Measurements from ENCODE around the gene KRT80. TPM values are rescaled to one million over a fixed set of nuclear protein-coding genes. Genes with fewer than 3 reads are reported as not detected.

Gene KRT80
- total RNA-seq, 1 donor from 2014 or later: 0.07 TPM

GRCh38 chr12:52238207-52238840, 46.5 kb upstream of the KRT80 start:
- H3K27ac Mint-ChIP-seq: no peak overlapping the region
- H3K9me3 Mint-ChIP-seq (ENCODE audit: low read depth): no peaks in the 10 kb centered on the region
- no peak for DNase-seq (ENCODE audit: low spot score, unreplicated experiment)
- H3K36me3 Mint-ChIP-seq (ENCODE audit: insufficient read depth): no peaks in the 10 kb centered on the region
- TF ChIP-seq CTCF (IDR thresholded peaks at IDR 0.05; ENCODE audit: unreplicated experiment): no peak
- peaks cover 18% of the 10 kb centered on the region for H3K27me3 Mint-ChIP-seq
- peaks cover 24% of the 10 kb centered on the region for H3K4me1 Mint-ChIP-seq (ENCODE audit: low read depth)
- H3K4me3 Mint-ChIP-seq (ENCODE audit: low read depth): no peak overlapping the region

GRCh38 chr12:52236386-52237050, 44.7 kb upstream of the KRT80 start:
- Mint-ChIP-seq H3K9me3 (ENCODE audit: low read depth) (no peaks in the 10 kb centered on the region), H3K4me1 (ENCODE audit: low read depth) (peaks cover 31% of the 10 kb centered on the region), H3K27ac (no peak overlapping the region), H3K27me3 (peaks cover 32% of the 10 kb centered on the region), H3K36me3 (ENCODE audit: insufficient read depth) (no peaks in the 10 kb centered on the region), H3K4me3 (ENCODE audit: low read depth) (no peak overlapping the region)
- no peak for DNase-seq (ENCODE audit: low spot score, unreplicated experiment)
- TF ChIP-seq CTCF (IDR thresholded peaks at IDR 0.05; ENCODE audit: unreplicated experiment): no peak

GRCh38 chr12:52235822-52236361, 44.1 kb upstream of the KRT80 start:
- DNase-seq (ENCODE audit: low spot score, unreplicated experiment): no peak
- no peak for TF ChIP-seq CTCF (IDR thresholded peaks at IDR 0.05; ENCODE audit: unreplicated experiment)
- H3K4me3 Mint-ChIP-seq (ENCODE audit: low read depth): no peak overlapping the region
- peak overlapping the region; percentile 65 for H3K27ac Mint-ChIP-seq
- H3K36me3 Mint-ChIP-seq (ENCODE audit: insufficient read depth): no peaks in the 10 kb centered on the region
- peaks cover 38% of the 10 kb centered on the region for H3K27me3 Mint-ChIP-seq
- H3K4me1 Mint-ChIP-seq (ENCODE audit: low read depth): peaks cover 34% of the 10 kb centered on the region
- no peaks in the 10 kb centered on the region for H3K9me3 Mint-ChIP-seq (ENCODE audit: low read depth)

GRCh38 chr12:52235001-52235764, 43.4 kb upstream of the KRT80 start:
- no peak for TF ChIP-seq CTCF (IDR thresholded peaks at IDR 0.05; ENCODE audit: unreplicated experiment)
- Mint-ChIP-seq H3K27ac (peak overlapping the region; percentile 65), H3K4me1 (ENCODE audit: low read depth) (peaks cover 38% of the 10 kb centered on the region), H3K36me3 (ENCODE audit: insufficient read depth) (no peaks in the 10 kb centered on the region), H3K9me3 (ENCODE audit: low read depth) (no peaks in the 10 kb centered on the region), H3K4me3 (ENCODE audit: low read depth) (peak overlapping the region; percentile 19), H3K27me3 (peaks cover 44% of the 10 kb centered on the region)
- DNase-seq (ENCODE audit: low spot score, unreplicated experiment): no peak

GRCh38 chr12:52234223-52234810, 42.5 kb upstream of the KRT80 start:
- Mint-ChIP-seq H3K27me3 (peaks cover 52% of the 10 kb centered on the region), H3K4me3 (ENCODE audit: low read depth) (no peak overlapping the region), H3K27ac (no peak overlapping the region), H3K36me3 (ENCODE audit: insufficient read depth) (no peaks in the 10 kb centered on the region), H3K9me3 (ENCODE audit: low read depth) (no peaks in the 10 kb centered on the region), H3K4me1 (ENCODE audit: low read depth) (peaks cover 31% of the 10 kb centered on the region)
- TF ChIP-seq CTCF (IDR thresholded peaks at IDR 0.05; ENCODE audit: unreplicated experiment): no peak
- DNase-seq (ENCODE audit: low spot score, unreplicated experiment): no peak
